SK-N-DZ (cell line): ENCODE results near the gene SEC24A.
"Not testable (repeated sequence)": the region's sequence is repeated elsewhere in the genome, so short reads cannot be mapped to it uniquely, and the experiment has no call there.

Experiments
- DNase-seq: peaks from one replicate; pipeline ENCODE4 v3.0.0-alpha.2; 2015; ENCODE audit warnings: low spot score

SEC24A gene

DNA sequence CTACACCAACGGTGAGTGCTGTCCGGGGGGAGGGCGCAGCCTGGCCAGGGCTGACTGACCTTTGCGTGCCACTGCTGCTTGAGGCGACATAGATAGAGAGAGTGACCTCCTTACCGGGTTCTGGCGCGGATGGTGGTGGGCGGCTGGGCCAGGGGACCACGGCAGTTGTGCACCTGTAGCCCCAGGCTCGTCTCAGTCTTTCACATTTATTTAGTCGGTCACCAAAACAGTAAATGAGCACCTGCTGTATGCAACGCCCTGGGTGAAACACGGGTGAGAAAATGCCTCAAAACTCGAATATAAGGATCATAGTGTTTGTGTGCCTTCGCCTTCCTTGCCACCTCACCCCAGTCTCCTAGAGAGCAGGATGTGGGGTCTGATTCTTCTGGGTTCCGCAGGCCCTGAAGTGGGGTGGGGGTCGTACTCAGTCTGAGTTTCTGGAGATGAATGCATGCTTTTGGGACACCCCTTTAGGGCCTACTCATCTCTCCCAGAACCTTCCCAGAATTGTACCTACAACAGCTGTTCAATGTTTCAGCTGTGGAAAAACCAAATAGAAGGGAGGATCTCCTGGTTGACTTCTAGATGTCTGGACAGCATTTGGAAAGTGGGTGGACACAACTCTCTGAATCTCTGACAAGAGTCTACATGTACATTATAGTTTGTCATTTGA is 714 bp downstream of the SEC24A start:
- DNase-seq = no peak

GRCh38 chr5:134650660-134651059 is 2.1 kb downstream of the SEC24A start:
- DNase-seq = not testable (repeated sequence)

- DNase-seq = no peak
These were observed 2.9 kb downstream of the SEC24A start for GRCh38 chr5:134651531-134651930.

GRCh38 chr5:134656690-134657089 is 8.1 kb downstream of the SEC24A start:
- DNase-seq = no peak

DNA sequence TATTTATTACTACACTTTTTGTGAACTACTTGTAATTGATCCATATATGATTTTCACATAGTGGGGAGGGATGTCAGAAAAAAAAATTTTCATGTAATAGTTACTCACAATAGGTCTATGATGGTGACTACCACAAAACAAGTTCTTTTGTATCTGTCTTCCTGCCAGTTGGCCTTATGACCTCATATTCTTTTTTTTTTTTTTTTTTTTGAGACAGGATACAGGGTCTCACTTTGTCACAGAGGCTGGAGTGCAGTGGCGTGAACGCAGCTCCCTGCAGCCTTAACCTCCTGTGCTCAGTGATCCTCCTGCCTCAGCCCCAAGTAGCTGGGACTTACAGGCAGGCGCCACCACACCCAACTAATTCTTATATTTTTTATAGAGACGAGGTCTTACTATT is 10.9 kb downstream of the SEC24A start:
- no peak for DNase-seq

DNA sequence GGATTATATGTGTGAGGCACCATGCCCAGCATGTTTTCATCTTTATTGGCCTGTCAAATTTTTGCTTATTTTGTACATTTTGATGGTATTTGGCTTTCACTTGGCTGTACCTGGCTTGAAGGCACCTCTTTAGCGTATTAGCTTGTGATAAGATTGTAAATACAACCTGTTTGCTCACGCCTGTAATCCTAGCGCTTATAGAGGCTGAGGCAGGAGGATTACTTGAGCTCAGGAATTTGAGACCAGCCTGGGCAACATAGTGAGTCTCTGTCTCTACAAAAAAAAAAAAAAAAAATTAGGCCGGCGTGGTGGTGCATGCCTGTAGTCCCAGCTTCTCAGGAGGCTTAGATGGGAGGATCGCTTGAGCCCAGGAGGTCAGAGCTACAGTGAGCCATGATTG is 11.3 kb downstream of the SEC24A start:
- DNase-seq = no peak

- DNase-seq = no peak
These were observed 14.4 kb downstream of the SEC24A start for GRCh38 chr5:134662971-134663370.

DNA sequence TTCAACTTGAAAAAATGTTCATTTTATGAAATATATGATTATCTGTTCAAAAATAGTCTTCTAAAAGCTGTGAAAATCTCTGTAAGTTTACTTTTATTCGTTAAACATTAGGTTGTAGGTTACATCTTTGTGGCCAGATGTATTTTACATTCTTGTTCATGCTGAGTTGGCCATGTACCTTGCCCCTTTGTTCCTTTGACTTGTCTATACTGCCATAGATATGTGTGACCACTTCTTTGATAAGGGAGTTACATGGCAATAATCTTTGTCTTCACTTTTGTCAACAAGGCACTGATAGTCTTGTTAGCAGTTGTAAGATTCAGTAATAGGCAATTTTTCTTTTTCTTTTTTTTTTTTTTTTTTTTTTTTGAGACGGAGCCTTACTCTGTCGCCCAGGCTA is 15.9 kb downstream of the SEC24A start:
- DNase-seq = no peak

DNA sequence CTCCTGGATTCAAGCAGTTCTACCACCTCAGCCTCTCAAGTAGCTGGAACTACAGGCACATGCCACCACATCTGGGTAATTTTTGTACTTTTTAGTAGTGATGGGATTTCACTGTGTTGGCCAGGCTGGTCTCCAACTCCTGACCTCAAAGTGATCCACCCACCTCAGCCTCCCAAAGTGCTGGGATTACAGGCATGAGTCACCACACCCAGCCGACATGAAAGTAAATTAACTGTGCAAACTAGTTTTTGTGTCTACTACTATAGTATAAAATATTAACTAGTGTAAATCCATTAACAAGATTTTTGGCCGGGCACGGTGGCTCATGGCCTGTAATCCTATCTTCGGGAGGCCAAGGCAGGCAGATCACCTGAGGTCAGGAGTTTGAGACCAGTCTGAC is 25.0 kb downstream of the SEC24A start:
- not testable (repeated sequence) for DNase-seq

GRCh38 chr5:134677357-134677756 is 28.8 kb downstream of the SEC24A start:
- DNase-seq = not testable (repeated sequence)

- not testable (repeated sequence) for DNase-seq
These were observed 41.6 kb downstream of the SEC24A start for GRCh38 chr5:134690144-134690543.

- no peak for DNase-seq
These were observed 44.1 kb downstream of the SEC24A start for GRCh38 chr5:134692722-134693121.

DNA sequence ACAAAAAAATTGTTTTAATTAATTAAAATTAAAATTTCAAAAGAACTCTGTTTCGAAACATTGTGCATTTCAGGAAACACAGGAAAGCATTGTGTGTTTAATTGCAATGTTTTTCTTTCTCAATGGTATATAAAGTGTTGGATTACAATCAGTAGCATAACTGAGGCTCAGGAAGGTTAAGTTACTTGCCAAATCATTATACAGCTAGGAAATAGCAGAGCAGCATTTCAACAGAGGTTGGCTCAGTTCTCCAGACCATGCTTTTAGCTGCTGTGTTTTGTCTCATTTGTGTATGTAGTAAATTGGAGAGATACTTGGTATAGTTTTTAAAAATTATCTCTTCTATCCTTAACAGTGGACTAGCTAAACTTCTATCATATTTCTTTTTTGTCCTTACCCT is 59.7 kb downstream of the SEC24A start:
- DNase-seq = no peak

GRCh38 chr5:134714120-134714519 is 65.5 kb downstream of the SEC24A start:
- no peak for DNase-seq

GRCh38 chr5:134714541-134714940 is 66.0 kb downstream of the SEC24A start:
- DNase-seq = no peak

DNA sequence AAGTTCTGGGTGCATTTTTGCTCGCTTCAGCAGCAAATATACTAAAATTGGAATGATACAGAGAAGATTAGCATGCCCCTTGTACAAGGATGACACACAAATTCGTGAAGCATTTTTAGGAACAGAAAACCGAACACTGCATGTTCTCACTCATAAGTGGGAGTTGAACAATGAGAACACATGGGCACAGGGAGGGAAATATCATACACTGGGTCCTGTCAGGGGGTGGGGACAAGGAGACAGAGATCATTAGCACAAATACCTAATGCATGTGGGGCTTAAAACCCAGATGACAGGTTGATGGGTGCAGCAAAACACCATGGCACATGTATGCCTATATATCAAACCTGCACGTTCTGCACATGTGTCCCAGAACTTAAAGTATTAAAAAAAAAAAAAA is 66.9 kb downstream of the SEC24A start:
- not testable (repeated sequence) for DNase-seq

- DNase-seq = no peak
These were observed 76.3 kb downstream of the SEC24A start for GRCh38 chr5:134724872-134725271.

GRCh38 chr5:134732819-134733218 is 84.2 kb downstream of the SEC24A start:
- no peak for DNase-seq

- no peak for DNase-seq
These were observed 86.7 kb downstream of the SEC24A start for GRCh38 chr5:134735243-134735642.

- no peak for DNase-seq
These were observed 87.7 kb downstream of the SEC24A start for GRCh38 chr5:134736173-134736812.

DNA sequence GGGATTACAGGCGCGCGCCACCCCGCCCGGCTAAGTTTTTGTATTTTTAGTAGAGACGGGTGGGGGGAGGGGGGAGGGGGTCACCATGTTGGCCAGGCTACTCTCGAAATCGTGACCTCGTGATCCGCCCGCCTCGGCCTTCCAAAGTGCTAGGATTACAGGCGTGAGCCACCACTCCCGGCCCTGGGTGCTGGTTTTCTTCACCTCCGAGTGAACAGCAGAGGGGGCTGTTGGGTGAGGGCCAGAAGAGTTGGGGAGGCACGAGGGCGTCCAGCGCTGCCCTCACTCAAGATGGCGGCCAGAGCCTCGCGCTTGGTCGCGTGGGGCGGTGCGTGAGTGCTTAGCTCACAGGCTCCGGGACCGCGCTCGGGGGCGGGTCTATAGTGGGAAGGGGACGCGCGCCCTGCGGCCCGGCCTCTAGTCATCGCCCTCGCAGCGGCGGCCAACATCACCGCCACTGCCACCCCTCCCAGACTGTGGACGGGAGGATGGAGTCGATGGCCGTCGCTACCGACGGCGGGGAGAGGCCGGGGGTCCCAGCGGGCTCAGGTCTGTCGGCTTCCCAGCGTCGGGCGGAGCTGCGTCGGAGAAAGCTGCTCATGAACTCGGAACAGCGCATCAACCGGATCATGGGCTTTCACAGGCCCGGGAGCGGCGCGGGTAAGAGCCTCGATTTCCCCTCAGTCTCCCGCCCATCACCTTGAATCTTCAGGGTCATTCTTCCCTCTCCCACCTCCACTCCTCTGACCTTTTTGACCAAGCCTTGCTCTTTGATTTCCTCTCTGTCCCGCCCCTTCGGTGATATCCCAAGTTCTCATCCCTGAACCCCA is 89.8 kb downstream of the SEC24A start, which contains the start of gene CAMLG:
TSS of gene CAMLG (plus strand) at position 416 of the 830 bp plus-strand sequence. CDS start at position 489, 73 bp downstream.
- DNase-seq = peak; percentile 98

GRCh38 chr5:134738963-134739661 is 90.5 kb downstream of the SEC24A start:
- DNase-seq = peak; percentile 59
